Activated CD4-positive, alpha-beta T cell treated with anti-CD3 and anti-CD28 coated beads, Interleukin-2, amount 10 ng/mL, durations not matched to agents 24 days and 14 days (primary cell): ENCODE measurements around the gene NARS2. TPM values are rescaled to one million over a fixed set of nuclear protein-coding genes. Genes with fewer than 3 reads are reported as not detected.

ENCODE experiments used
- DNase-seq: peaks from one replicate; pipeline ENCODE4 v3.0.0; 2022
- H3K27ac Mint-ChIP-seq: one replicate; pipeline ENCODE4 v1.8.0; 2022; ENCODE audit warnings: mild to moderate bottlenecking, mixed read lengths
- H3K27me3 Mint-ChIP-seq: one replicate; pipeline ENCODE4 v1.8.0; 2022; ENCODE audit warnings: mixed read lengths
- H3K36me3 Mint-ChIP-seq: one replicate; pipeline ENCODE4 v1.8.0; 2022; ENCODE audit warnings: low read depth, mild to moderate bottlenecking, mixed read lengths
- H3K4me1 Mint-ChIP-seq: one replicate; pipeline ENCODE4 v1.8.0; 2021; ENCODE audit warnings: mixed read lengths
- H3K4me3 Mint-ChIP-seq: one replicate; pipeline ENCODE4 v1.8.0; 2022; ENCODE audit warnings: mild to moderate bottlenecking, moderate library complexity, mixed read lengths
- H3K9me3 Mint-ChIP-seq: one replicate; pipeline ENCODE4 v1.8.0; 2021; ENCODE audit warnings: mixed read lengths
- intact Hi-C: fragments of 100-400 bp; cut with micrococcal nuclease; formaldehyde crosslinking; loops from one replicate; pipeline ENCODE4 v1.15.1; 2023
- total RNA-seq: library from RNA; stranded (reverse); gene quantifications from 2 replicates; pipeline ENCODE4 v1.2.3, GENCODE V29; 2022

The NARS2 gene
- total RNA-seq, 1 donor from 2014 or later = 38.0 TPM

DNA sequence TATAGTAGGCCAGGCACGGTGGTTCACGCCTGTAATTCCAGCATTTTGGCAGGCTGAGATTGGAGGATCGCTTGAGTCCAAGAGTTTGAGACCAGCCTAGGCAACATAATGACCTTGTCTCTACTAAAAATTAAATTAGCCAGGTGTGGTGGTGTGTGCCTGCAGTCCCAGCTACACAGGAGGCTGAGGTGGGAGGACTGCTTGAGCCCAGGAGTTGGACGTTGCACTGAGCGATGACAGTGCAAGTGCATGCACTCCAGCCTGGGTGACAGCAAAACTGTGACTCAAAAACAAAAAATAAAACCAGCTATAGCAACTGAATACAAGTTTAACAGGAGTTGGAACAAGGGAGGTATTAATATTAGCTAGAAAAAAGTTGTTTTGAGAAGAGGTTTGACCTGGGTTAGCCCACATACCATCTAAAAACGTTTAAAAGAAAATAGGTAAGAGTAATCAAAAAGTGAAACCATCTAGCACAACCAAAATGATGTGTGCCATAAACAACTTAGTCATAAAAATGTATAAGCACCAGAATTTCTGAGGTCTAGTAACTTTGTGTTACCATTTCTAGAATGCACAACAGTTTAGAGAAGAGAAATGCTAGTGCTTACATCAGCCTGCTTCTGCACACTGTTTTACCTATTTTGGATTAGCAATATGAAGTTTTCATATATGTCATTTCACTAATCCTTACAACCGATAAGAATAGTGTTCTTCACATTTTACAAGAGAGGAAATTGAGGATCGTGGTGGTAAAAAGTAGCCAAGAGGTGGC lies 26.5 kb downstream of the NARS2 start:
- intact Hi-C loops = no loop called here
- no peak for DNase-seq
- H3K9me3 Mint-ChIP-seq = peaks cover 12% of the 10 kb centered on the region
- peaks cover 25% of the 10 kb centered on the region for H3K36me3 Mint-ChIP-seq
- H3K27ac Mint-ChIP-seq = no peak overlapping the region
- H3K4me3 Mint-ChIP-seq = no peak overlapping the region
- peaks cover 14% of the 10 kb centered on the region for H3K4me1 Mint-ChIP-seq
- no peaks in the 10 kb centered on the region for H3K27me3 Mint-ChIP-seq

DNA sequence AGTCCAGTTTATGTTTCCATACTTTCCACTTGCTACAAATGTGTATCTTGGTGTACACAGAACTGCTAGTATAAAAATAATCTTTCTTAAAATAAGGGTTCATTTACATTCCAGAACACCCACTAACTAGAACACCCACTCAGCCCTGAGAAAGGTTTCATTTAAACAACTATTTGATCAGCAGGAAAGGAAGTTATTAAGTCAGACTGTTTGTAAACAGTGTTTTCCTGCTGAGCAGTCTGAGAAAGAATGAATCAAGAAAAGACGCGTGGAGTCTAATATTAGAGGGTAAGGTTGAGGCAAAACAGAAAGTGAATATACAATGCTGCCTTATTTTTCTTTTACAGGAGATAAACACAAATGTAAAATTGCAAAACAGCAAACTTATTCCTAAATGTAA lies 32.7 kb downstream of the NARS2 start:
- intact Hi-C loops = no loop called here
- peaks cover 4% of the 10 kb centered on the region for H3K9me3 Mint-ChIP-seq
- H3K36me3 Mint-ChIP-seq = peaks cover 31% of the 10 kb centered on the region
- no peak overlapping the region for H3K4me3 Mint-ChIP-seq
- H3K27ac Mint-ChIP-seq = peak overlapping the region; percentile 3
- H3K27me3 Mint-ChIP-seq = no peaks in the 10 kb centered on the region
- DNase-seq = no peak
- H3K4me1 Mint-ChIP-seq = peaks cover 12% of the 10 kb centered on the region

DNA sequence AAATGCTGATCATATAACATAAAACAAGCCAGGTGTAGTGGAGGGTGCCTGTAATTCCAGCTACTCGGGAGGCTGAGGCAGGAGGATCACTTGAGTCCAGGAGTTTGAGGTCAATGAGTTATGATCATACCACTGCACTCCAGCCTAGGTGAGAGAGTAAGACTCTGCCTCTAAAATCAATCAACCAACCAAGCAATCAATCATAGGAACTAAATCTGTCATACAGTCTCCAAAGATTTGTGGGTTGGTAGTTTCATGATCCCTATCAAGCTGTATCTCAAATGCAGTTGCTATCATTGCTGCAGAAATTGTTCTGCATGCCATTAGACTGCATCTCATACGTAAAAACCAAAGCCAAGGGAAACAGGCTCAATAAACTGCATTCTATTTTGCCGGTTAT lies 33.1 kb downstream of the NARS2 start:
- Mint-ChIP-seq H3K36me3 (peaks cover 34% of the 10 kb centered on the region), H3K4me1 (peaks cover 14% of the 10 kb centered on the region), H3K9me3 (peaks cover 4% of the 10 kb centered on the region), H3K4me3 (no peak overlapping the region), H3K27me3 (no peaks in the 10 kb centered on the region), H3K27ac (no peak overlapping the region)
- intact Hi-C loops = no loop called here
- DNase-seq = no peak

DNA sequence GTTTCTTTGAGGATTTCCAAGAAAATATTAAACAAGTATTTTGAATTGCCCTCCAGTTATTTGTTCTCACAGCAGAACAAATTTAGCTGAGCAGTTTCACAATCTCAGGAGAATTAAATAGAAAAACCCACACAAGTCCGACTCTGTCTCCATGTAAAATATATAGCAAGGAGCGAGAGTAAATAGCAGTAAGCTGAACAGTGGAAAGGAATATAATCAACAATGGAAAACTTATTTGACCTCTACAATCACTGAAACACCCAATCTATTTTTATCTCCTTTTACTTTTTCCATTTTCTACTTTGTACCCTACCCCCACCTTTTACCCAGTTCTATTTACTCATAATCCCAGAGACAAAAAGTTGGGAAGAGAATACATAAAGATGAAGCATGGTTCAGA lies 34.4 kb downstream of the NARS2 start:
- Mint-ChIP-seq H3K4me3 (no peak overlapping the region), H3K4me1 (peaks cover 14% of the 10 kb centered on the region), H3K27me3 (no peaks in the 10 kb centered on the region), H3K36me3 (peaks cover 29% of the 10 kb centered on the region), H3K27ac (no peak overlapping the region), H3K9me3 (peaks cover 4% of the 10 kb centered on the region)
- DNase-seq = no peak
- intact Hi-C loops = no loop called here

DNA sequence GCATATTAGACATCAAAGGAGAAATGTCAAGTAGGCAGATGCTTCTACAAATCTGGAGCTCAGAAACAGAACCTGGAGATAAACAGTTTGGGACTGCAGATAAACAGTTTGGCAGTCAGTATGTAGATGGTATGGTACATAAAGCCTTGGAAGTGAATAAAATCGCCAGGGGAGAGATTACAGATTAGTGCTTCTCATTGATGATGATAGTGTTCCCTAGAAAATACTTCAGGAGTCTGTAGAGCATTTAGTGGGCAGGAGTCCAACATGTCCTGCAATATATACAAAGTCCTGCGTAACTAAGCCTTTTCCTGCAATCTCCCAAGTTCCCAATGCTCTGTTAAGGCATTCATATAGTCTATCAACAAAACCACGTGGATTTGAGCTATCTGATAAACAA lies 35.2 kb downstream of the NARS2 start:
- intact Hi-C loops = no loop called here
- no peak for DNase-seq
- Mint-ChIP-seq H3K36me3 (peaks cover 28% of the 10 kb centered on the region), H3K4me1 (peaks cover 14% of the 10 kb centered on the region), H3K9me3 (peaks cover 4% of the 10 kb centered on the region), H3K4me3 (no peak overlapping the region), H3K27me3 (no peaks in the 10 kb centered on the region), H3K27ac (no peak overlapping the region)

DNA sequence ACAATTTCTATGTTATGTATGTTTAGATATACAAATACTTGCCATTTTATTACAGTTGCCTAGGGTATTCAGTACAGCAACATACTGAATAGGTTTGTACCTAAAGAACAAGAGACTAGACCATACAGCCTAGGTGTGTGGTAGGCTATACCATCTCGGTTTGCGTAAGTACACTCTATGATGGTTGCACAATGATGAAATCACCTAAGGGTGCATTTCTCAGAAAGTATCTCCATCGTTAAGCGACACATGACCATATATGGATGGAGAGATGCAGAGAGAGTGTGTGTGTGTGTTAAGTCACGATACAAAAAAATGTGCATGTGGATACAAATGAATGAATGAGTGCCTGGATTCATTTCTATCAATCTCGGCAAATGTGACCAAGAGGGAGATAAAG lies 37.7 kb downstream of the NARS2 start:
- Mint-ChIP-seq H3K36me3 (peaks cover 30% of the 10 kb centered on the region), H3K27ac (no peak overlapping the region), H3K4me3 (no peak overlapping the region), H3K27me3 (no peaks in the 10 kb centered on the region), H3K9me3 (no peaks in the 10 kb centered on the region), H3K4me1 (peaks cover 13% of the 10 kb centered on the region)
- intact Hi-C loops = no loop called here
- DNase-seq = no peak

DNA sequence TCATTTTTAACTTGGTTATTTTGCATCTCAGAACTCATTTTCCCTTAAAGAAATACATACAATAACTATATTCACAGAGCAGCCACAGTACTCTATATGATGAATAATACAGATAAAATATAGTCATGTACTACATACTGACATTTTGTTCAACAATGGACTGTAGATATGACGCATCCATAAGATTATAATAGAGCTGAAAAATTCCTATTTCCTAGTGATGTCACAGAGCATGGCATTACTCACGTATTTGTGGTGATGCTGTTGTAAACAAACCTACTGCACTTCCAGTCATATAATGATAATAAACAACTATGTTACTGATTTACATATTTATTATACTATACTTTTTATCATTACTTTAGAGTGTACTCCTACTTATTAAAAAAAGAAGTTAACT lies 38.7 kb downstream of the NARS2 start:
- Mint-ChIP-seq H3K36me3 (peaks cover 25% of the 10 kb centered on the region), H3K27ac (no peak overlapping the region), H3K4me3 (no peak overlapping the region), H3K4me1 (peaks cover 8% of the 10 kb centered on the region), H3K27me3 (no peaks in the 10 kb centered on the region), H3K9me3 (no peaks in the 10 kb centered on the region)
- intact Hi-C loops = no loop called here
- DNase-seq = no peak

DNA sequence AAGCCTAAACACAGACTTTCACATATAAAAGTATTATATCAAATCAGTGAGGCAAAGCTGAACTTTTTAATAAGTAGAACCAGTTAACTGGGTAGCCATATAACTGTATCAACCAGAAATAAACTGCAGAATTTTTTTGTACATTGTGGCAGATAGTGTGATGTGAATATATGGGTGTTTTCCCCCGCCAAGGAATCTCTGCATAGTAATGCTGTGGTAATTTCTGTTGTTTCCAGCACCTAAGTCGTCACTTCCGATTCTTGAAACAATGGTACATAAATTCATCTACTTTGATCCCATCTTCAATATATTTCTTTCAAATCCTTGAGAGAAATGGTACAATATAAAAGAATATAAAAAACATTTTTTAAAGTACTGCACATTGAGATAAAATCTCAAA lies 39.6 kb downstream of the NARS2 start:
- Mint-ChIP-seq H3K4me3 (no peak overlapping the region), H3K9me3 (no peaks in the 10 kb centered on the region), H3K4me1 (peaks cover 8% of the 10 kb centered on the region), H3K27me3 (no peaks in the 10 kb centered on the region), H3K36me3 (peaks cover 25% of the 10 kb centered on the region), H3K27ac (no peak overlapping the region)
- intact Hi-C loops = no loop called here
- DNase-seq = no peak

DNA sequence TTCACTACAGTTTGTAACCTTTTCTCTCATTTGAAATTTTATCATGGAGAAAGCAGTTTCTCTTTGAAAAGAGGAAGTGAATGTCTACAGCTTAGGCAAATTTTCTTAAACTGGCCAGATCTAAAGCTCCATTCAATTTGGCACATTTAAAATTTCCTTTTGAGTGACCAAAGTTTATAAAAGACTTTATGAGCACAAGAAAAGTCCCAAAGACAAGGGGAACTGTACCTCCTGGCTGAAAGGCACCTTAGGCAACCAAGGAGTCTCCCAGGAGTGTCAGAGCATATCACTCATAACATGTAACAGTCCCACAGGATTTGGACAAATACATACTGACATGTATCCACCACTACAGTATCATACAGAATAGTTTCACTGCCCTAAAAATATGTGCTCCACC lies 41.3 kb downstream of the NARS2 start:
- intact Hi-C loops = no loop called here
- DNase-seq = no peak
- H3K27me3 Mint-ChIP-seq = no peaks in the 10 kb centered on the region
- H3K4me1 Mint-ChIP-seq = peaks cover 8% of the 10 kb centered on the region
- H3K4me3 Mint-ChIP-seq = no peak overlapping the region
- peaks cover 23% of the 10 kb centered on the region for H3K36me3 Mint-ChIP-seq
- no peak overlapping the region for H3K27ac Mint-ChIP-seq
- no peaks in the 10 kb centered on the region for H3K9me3 Mint-ChIP-seq

DNA sequence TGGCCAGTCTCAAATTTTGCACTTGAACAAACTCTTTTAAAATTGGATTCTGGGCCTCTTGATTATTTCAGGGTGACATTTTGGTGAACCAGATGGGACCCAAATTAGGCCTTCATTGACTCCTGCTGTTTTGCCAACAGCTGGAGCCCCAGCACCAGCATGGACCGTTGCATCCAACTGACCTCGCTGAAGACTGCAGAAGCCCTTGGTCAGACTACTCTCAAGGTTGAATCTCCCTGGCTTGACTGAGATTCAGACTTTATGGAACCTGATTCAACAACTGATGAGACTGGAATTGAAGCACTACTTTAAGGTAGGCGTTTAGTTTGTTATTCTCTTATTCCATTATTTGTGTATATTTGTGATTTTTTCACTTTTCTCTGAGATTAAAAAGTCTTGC lies 41.7 kb downstream of the NARS2 start:
- Mint-ChIP-seq H3K36me3 (peaks cover 19% of the 10 kb centered on the region), H3K4me3 (no peak overlapping the region), H3K9me3 (no peaks in the 10 kb centered on the region), H3K27me3 (no peaks in the 10 kb centered on the region), H3K4me1 (peaks cover 8% of the 10 kb centered on the region), H3K27ac (no peak overlapping the region)
- intact Hi-C loops = no loop called here
- no peak for DNase-seq

DNA sequence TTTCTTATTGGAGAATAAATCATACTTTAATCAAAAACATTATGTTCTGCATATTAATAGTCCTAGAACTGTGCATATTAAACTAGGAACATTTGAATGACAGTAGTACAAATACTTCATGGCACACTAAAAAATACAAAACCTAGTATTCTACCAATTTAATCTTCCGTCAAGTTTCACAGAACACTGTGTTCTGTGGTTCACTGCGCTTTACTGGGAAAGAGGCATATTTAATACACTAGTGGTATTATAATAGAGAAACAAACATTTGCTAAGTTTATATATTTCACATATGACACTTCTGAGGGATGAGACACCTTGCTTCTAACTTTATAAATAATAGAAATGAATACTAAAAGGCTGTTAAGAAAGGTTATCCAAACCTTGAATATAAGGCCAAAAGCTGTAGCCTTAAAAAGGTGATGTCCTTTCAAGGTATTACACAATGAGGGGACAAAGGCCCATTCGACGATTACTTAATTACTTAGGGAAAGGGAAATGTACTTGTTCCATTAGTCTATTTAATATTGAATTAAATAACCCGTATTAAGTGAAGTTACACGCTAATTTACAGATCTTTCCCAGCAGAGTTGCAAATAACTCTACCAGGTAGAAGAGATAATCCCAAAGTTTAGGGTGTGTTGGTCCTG lies 48.0 kb downstream of the NARS2 start:
- intact Hi-C loops = no loop called here
- Mint-ChIP-seq H3K27me3 (no peaks in the 10 kb centered on the region), H3K4me3 (no peak overlapping the region), H3K27ac (no peak overlapping the region), H3K4me1 (no peaks in the 10 kb centered on the region), H3K9me3 (no peaks in the 10 kb centered on the region), H3K36me3 (peaks cover 15% of the 10 kb centered on the region)
- no peak for DNase-seq

DNA sequence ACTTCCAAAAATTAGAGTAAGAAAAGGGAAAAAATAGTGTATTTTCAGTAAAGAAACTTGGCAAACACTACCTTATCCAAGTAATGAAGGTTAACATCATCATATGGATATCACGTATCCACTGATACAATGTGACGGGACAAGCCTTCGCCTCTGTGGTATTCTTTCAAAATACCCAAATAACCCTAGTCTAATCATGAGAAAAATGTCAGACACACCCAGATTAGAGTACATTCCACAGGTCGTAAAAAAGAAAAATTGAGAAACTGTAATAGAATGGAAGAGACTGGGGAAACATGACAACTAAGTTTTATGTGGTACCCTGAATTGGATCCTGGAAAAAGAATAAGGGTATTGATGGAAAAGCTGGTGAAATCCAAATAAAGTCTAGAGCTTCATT lies 48.9 kb downstream of the NARS2 start:
- H3K27ac Mint-ChIP-seq = no peak overlapping the region
- no peak for DNase-seq
- H3K4me1 Mint-ChIP-seq = no peaks in the 10 kb centered on the region
- intact Hi-C loops = no loop called here
- no peaks in the 10 kb centered on the region for H3K27me3 Mint-ChIP-seq
- no peaks in the 10 kb centered on the region for H3K9me3 Mint-ChIP-seq
- H3K4me3 Mint-ChIP-seq = no peak overlapping the region
- H3K36me3 Mint-ChIP-seq = peaks cover 14% of the 10 kb centered on the region

DNA sequence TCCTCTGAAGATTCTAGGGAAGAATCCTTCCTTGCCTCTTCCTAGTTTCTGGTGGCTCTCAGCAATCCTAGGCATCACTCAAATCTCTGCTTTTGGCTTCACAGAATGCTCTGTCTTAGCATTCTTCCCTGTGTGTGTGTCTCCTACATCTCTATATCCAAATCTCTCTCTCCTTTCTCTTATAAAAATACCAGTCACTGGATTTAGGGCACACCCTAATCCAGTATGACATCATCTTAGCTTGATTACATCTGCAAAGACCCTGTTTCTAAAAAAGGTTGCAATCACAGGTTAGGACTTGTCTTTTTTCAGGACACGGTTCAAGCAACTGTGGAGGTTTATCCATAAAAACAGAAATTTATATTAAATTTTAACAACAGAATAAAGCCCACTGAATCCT lies 54.4 kb downstream of the NARS2 start:
- intact Hi-C loops = no loop called here
- no peak for DNase-seq
- Mint-ChIP-seq H3K27ac (no peak overlapping the region), H3K4me1 (no peaks in the 10 kb centered on the region), H3K9me3 (no peaks in the 10 kb centered on the region), H3K27me3 (no peaks in the 10 kb centered on the region), H3K4me3 (no peak overlapping the region), H3K36me3 (peaks cover 8% of the 10 kb centered on the region)

DNA sequence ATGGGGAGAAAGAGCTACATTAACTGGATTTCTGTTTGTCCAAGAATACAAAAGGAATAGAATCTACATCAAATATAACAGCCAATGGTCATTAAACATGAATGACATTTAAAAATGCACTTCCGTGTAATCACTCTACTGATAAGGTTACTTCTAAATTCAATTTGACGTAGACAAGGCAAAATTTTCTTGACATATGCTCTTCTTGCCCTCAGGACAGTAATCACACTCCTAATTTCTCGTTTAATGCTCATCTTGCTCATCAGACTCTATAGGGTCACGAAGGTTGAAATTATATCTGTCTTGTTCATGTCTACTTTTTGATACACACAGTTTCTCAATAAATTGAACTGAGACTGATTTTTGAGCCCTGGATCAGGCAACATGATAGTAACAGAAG lies 58.4 kb downstream of the NARS2 start:
- DNase-seq = no peak
- intact Hi-C loops = no loop called here
- no peak overlapping the region for H3K4me3 Mint-ChIP-seq
- no peaks in the 10 kb centered on the region for H3K4me1 Mint-ChIP-seq
- H3K36me3 Mint-ChIP-seq = peaks cover 14% of the 10 kb centered on the region
- no peaks in the 10 kb centered on the region for H3K27me3 Mint-ChIP-seq
- no peaks in the 10 kb centered on the region for H3K9me3 Mint-ChIP-seq
- H3K27ac Mint-ChIP-seq = no peak overlapping the region
